Panc1 (cell line): ENCODE results near the gene DDX49. TPM values are rescaled to one million over a fixed set of nuclear protein-coding genes. Genes with fewer than 3 reads are reported as not detected.
"Not testable (repeated sequence)": the region's sequence is repeated elsewhere in the genome, so short reads cannot be mapped to it uniquely, and the experiment has no call there.

Experiments
- ATAC-seq: fragments of 200-7000 bp; cut with Tn5 transposase; 2 replicates; pipeline ENCODE4 v1.9.1; 2020; ENCODE audit warnings: mild to moderate bottlenecking, moderate library complexity
- BruUV-seq: library from RNA; stranded (reverse); fragments of 400-500 nt; replicated peaks from 2 replicates; lab custom pipeline; 2021; lab: Mats Ljungman, UMichigan
- CTCF ChIA-PET: fragments of 300-600 bp; sonication (Branson Sonifier 250); formaldehyde crosslinking; loops from one replicate; lab custom pipeline; 2022; ENCODE audit warnings: antibody characterized with exemption; lab: Charles Lee
- POLR2A ChIA-PET: fragments of 300-600 bp; sonication (Branson Sonifier 250); formaldehyde crosslinking; loops from one replicate; lab custom pipeline; 2022; ENCODE audit warnings: antibody characterized with exemption; lab: Charles Lee
- DNase-seq: peaks from one replicate; pipeline ENCODE4 v3.0.0-alpha.2; 2010; ENCODE audit warnings: low read depth, low spot score
- H3K27ac ChIP-seq: 2 replicates; pipeline ENCODE4 v1.5.1; 2011; ENCODE audit warnings: mild to moderate bottlenecking, low read length, inconsistent platforms
- H3K27me3 ChIP-seq: fragments of 200-500 bp; sonication (Bioruptor generic); 2 replicates; pipeline ENCODE4 v1.6.0; 2014; ENCODE audit warnings: low read length, inconsistent platforms; ENCODE audit not compliant: control insufficient read depth, insufficient read depth
- H3K36me3 ChIP-seq: fragments of 200-500 bp; sonication (Bioruptor generic); 2 replicates; pipeline ENCODE4 v1.5.1; 2014; ENCODE audit warnings: inconsistent platforms, mild to moderate bottlenecking, low read length, moderate library complexity; ENCODE audit not compliant: control insufficient read depth, insufficient read depth
- H3K4me1 ChIP-seq: 2 replicates; pipeline ENCODE4 v1.5.1; 2011; ENCODE audit warnings: inconsistent platforms, mild to moderate bottlenecking, low read length, moderate library complexity; ENCODE audit not compliant: control insufficient read depth, insufficient read depth
- H3K4me3 ChIP-seq, 2 experiments: 2 replicates each; pipeline ENCODE4 v1.5.1; 2011 to 2012; ENCODE audit warnings: low read depth in 2 of 2, low read length in 2 of 2, mild to moderate bottlenecking in 2 of 2, inconsistent platforms in 1 of 2, moderate library complexity in 1 of 2
- H3K9me3 ChIP-seq: fragments of 200-500 bp; sonication (Bioruptor generic); 2 replicates; pipeline ENCODE4 v1.5.1; 2014; ENCODE audit warnings: low read depth, mild to moderate bottlenecking, inconsistent platforms, low read length, moderate library complexity; ENCODE audit not compliant: control insufficient read depth, insufficient read depth
- CTCF ChIP-seq: fragments of 450-650 bp; IDR thresholded peaks from 2 replicates; pipeline ENCODE4 v1.5.1; 2017; ENCODE audit warnings: mild to moderate bottlenecking
- POLR2AphosphoS5 ChIP-seq: IDR thresholded peaks from 2 replicates; pipeline ENCODE4 v1.6.1; 2012; ENCODE audit warnings: mild to moderate bottlenecking, low read depth, low read length, moderate library complexity
- REST ChIP-seq, 2 experiments: IDR thresholded peaks; 2 replicates each; pipeline ENCODE4 v1.6.1; 2011 to 2012; ENCODE audit warnings: low read depth in 2 of 2, control low read depth in 1 of 2, low read length in 1 of 2, mild to moderate bottlenecking in 1 of 2, moderate library complexity in 1 of 2; ENCODE audit not compliant: insufficient read depth in 1 of 2
- SIN3A ChIP-seq: IDR thresholded peaks from 2 replicates; pipeline ENCODE4 v1.6.1; 2012; ENCODE audit warnings: low read depth, mild to moderate bottlenecking, low read length, moderate library complexity, borderline replicate concordance; ENCODE audit not compliant: insufficient read depth
- TCF7L2 ChIP-seq: IDR thresholded peaks from 2 replicates; pipeline ENCODE4 v1.6.1; 2011; ENCODE audit warnings: mild to moderate bottlenecking, low read depth, low read length, inconsistent platforms
- in situ Hi-C: cut with HindIII; loops from 2 replicates; pipeline ENCODE4 v1.10.0; 2016; ENCODE audit warnings: low sequenced_read_pairs, low pct_unique_long_range_greater_than_20kb
- intact Hi-C: fragments of 100-400 bp; cut with micrococcal nuclease; formaldehyde crosslinking; loops from one replicate; pipeline ENCODE4 v1.10.0; 2022; ENCODE audit not compliant: unreplicated experiment
- total RNA-seq: library from RNA; stranded (reverse); gene quantifications from one replicate; pipeline ENCODE4 v1.2.1, GENCODE V29; 2021; ENCODE audit not compliant: unreplicated experiment

The DDX49 gene
- total RNA-seq, 1 experiment from 2014 or later = 41.5 TPM

GRCh38 chr19:18913466-18913865, 6.0 kb upstream of the DDX49 start:
- CTCF ChIA-PET = no interaction called here
- H3K27me3 ChIP-seq = no peaks in the 10 kb centered on the region
- no peak for ATAC-seq
- H3K4me1 ChIP-seq = no peaks in the 10 kb centered on the region
- POLR2A ChIA-PET = interaction anchor here (0.6 kb wide), 1 partner anchor 11 kb away, joined by 5 read pairs; no protein-coding TSS in a partner anchor
- H3K9me3 ChIP-seq = no peaks in the 10 kb centered on the region
- intact Hi-C loops (no loop called here), in situ Hi-C loops (no loop called here)
- H3K36me3 ChIP-seq = no peaks in the 10 kb centered on the region
- DNase-seq = no peak
- TF ChIP-seq POLR2AphosphoS5 (no peak), REST (IDR thresholded peaks at IDR 0.05; ENCODE audit: insufficient read depth in 1 of 2, low read depth in 2 of 2, low read length in 1 of 2) (no peak), CTCF (no peak), SIN3A (no peak), TCF7L2 (no peak)
- no peak overlapping the region for H3K4me3 ChIP-seq
- no peak overlapping the region for H3K27ac ChIP-seq
- no TSS peak for BruUV-seq

GRCh38 chr19:18915639-18916038, 3.9 kb upstream of the DDX49 start:
- TF ChIP-seq SIN3A (no peak), CTCF (no peak; the same call in 1 of the 2 replicates), REST (IDR thresholded peaks at IDR 0.05; ENCODE audit: insufficient read depth in 1 of 2, low read depth in 2 of 2, low read length in 1 of 2) (no peak), TCF7L2 (no peak), POLR2AphosphoS5 (no peak)
- ATAC-seq (peak; percentile 34; the same call in 1 of the 2 replicates), DNase-seq (no peak)
- H3K27ac ChIP-seq = no peak overlapping the region
- intact Hi-C loops (no loop called here), in situ Hi-C loops (no loop called here)
- ChIA-PET CTCF (interaction anchor here (1.0 kb wide), 2 partner anchors 21 to 71 kb away, joined by 3 read pairs; no protein-coding TSS in a partner anchor), POLR2A (no interaction called here)
- no peaks in the 10 kb centered on the region for H3K9me3 ChIP-seq
- no peaks in the 10 kb centered on the region; the same call in 1 of the 2 replicates for H3K36me3 ChIP-seq
- 0 out of 2 replicates have a peak, but pooled peaks cover 2% of the 10 kb centered on the region for H3K4me1 ChIP-seq
- no TSS peak for BruUV-seq
- no peak overlapping the region for H3K4me3 ChIP-seq
- no peaks in the 10 kb centered on the region for H3K27me3 ChIP-seq

DNA sequence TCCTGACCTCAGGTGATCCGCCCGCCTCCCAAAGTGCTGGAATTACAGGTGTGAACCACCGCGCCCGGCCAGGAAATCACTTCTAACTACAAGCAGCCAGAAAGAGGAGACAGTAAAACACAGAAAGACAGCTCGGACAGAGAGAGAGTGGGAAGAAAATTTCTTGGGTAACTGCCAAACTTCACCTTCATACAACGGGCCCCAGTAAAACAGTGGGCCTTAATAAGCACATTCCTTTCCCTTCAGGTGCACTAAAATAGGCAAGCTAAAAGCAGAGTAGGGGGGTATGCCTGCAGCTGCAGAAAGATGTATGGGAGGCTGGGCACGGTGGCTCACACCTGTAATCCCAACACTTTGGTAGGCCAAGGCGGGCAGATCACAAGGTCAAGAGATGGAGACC, 1.9 kb upstream of the DDX49 start:
- ATAC-seq, H3K4me1 ChIP-seq, H3K9me3 ChIP-seq, in situ Hi-C loops, H3K27ac ChIP-seq, DNase-seq, H3K36me3 ChIP-seq, BruUV-seq, intact Hi-C loops, H3K27me3 ChIP-seq: not testable (repeated sequence)
- CTCF ChIA-PET = interaction anchor here (0.7 kb wide), 1 partner anchor 22 kb away, joined by 6 read pairs; no protein-coding TSS in a partner anchor
- peak overlapping the region in 1 of 2 experiments; percentile 87; a peak in 1 of 4 replicates for H3K4me3 ChIP-seq
- POLR2A ChIA-PET = interaction anchor here (0.6 to 0.7 kb wide), 2 partner anchors 18 to 410 kb away, joined by 4 to 11 read pairs; no protein-coding TSS in a partner anchor
